Measurements from ENCODE around the gene NEK7. TPM values are rescaled to one million over a fixed set of nuclear protein-coding genes. Genes with fewer than 3 reads are reported as not detected.

The NEK7 gene
- total RNA-seq, 4 donors from 2014 or later = 98.1 to 152 (median 118) TPM

DNA sequence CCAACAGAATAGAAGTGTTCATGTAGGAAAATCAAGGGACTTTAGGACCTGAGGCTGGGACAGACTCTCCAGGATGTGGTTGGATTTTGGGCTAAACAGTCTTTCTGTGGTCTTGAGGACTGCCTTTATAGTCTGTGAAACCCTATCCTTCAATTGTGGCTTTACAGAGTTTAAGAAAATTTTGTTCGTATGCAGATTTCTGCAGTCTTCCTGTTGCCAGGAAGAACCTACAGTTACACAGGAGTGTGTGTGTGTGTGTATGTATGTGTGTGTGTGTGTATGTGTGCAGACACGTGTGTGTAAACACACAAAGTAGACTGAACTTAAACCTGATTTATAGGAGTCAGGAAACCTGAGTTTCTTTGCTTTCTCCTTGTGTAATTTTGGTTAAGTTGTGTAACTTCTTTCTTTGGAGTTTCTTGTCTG lies 22.8 kb downstream of the NEK7 start:
- intact Hi-C loops (cut with DNase I; ENCODE audit: low total_unique reads) = no loop called here
- TF ChIP-seq POLR2A (IDR thresholded peaks at IDR 0.05) = no peak
- TF ChIP-seq, protein P1, sequence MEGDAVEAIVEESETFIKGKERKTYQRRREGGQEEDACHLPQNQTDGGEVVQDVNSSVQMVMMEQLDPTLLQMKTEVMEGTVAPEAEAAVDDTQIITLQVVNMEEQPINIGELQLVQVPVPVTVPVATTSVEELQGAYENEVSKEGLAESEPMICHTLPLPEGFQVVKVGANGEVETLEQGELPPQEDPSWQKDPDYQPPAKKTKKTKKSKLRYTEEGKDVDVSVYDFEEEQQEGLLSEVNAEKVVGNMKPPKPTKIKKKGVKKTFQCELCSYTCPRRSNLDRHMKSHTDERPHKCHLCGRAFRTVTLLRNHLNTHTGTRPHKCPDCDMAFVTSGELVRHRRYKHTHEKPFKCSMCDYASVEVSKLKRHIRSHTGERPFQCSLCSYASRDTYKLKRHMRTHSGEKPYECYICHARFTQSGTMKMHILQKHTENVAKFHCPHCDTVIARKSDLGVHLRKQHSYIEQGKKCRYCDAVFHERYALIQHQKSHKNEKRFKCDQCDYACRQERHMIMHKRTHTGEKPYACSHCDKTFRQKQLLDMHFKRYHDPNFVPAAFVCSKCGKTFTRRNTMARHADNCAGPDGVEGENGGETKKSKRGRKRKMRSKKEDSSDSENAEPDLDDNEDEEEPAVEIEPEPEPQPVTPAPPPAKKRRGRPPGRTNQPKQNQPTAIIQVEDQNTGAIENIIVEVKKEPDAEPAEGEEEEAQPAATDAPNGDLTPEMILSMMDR (IDR thresholded peaks at IDR 0.05 in 4 of 5, conservative IDR thresholded peaks at IDR 0.05 in 1 of 5) = no peak
- Histone ChIP-seq H3K27me3 (no peaks in the 10 kb centered on the region), H3K4me3 (no peak overlapping the region), H3K9me3 (no peaks in the 10 kb centered on the region), H3K36me3 (no peaks in the 10 kb centered on the region), H3K27ac (no peak overlapping the region), H3K4me1 (peaks cover 73 to 76% of the 10 kb centered on the region in 2 donors)
- ATAC-seq (no peak), DNase-seq (no peak)
- in situ Hi-C loops (cut with MboI; ENCODE audit: low sequenced_read_pairs in 4 of 4) = no loop called here

DNA sequence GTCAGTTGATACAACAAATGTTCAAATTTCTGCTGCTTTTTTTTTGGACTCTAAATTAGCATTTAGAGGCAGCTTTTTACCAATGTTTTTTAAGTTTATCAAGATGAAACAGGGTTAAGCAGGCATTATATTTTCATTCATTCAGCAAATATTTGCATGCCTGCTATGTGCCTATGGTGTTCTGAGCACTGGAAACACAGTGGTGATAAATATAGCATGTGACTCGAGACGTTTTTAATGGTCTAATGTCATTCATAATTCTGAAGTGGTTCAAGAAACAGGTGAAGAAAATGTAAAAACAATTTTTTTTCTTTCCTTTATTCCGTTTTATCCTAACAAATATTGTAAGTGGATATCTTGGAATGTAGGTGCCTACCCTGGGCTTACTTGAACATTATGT lies 26.8 kb downstream of the NEK7 start:
- H3K27me3 ChIP-seq = no peaks in the 10 kb centered on the region
- no peak overlapping the region for H3K4me3 ChIP-seq
- peaks cover 70 to 76% of the 10 kb centered on the region in 2 donors for H3K4me1 ChIP-seq
- no peak for DNase-seq
- ATAC-seq = peak in 1 of 2 donors; percentile 53
- intact Hi-C loops (cut with DNase I; ENCODE audit: low total_unique reads) (no loop called here), in situ Hi-C loops (cut with MboI; ENCODE audit: low sequenced_read_pairs in 4 of 4) (no loop called here)
- no peaks in the 10 kb centered on the region for H3K36me3 ChIP-seq
- TF ChIP-seq, protein P1 (IDR thresholded peaks at IDR 0.05 in 4 of 5, conservative IDR thresholded peaks at IDR 0.05 in 1 of 5) = no peak
- TF ChIP-seq POLR2A (IDR thresholded peaks at IDR 0.05) = no peak
- H3K9me3 ChIP-seq = no peaks in the 10 kb centered on the region
- no peak overlapping the region for H3K27ac ChIP-seq

DNA sequence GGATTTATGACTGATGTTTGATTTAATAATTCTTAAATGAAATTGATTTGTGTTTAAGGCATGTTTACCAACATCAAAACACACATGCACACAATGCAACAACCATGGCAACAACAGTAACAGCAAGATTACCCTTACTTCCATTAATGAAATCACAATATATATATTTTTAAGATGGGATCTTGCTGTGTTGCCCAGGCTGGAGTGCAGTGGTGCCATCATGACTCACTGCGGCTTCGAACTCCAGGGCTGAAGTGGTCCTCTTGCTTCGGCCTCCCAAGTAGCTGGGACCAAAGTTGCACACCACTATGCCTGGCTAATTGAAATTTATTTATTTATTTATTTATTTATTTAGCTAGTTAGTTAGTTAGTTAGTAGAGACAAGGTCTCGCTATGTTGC lies 27.7 kb downstream of the NEK7 start:
- Histone ChIP-seq H3K27me3 (no peaks in the 10 kb centered on the region), H3K36me3 (no peaks in the 10 kb centered on the region), H3K9me3 (no peaks in the 10 kb centered on the region), H3K4me3 (no peak overlapping the region), H3K4me1 (peaks cover 68 to 76% of the 10 kb centered on the region in 2 donors), H3K27ac (no peak overlapping the region)
- no peak for ATAC-seq
- DNase-seq = no peak
- TF ChIP-seq, protein P1 (IDR thresholded peaks at IDR 0.05 in 4 of 5, conservative IDR thresholded peaks at IDR 0.05 in 1 of 5) = no peak
- no peak for TF ChIP-seq POLR2A (IDR thresholded peaks at IDR 0.05)
- intact Hi-C loops (cut with DNase I; ENCODE audit: low total_unique reads) = no loop called here
- in situ Hi-C loops (cut with MboI; ENCODE audit: low sequenced_read_pairs in 4 of 4) = no loop called here

DNA sequence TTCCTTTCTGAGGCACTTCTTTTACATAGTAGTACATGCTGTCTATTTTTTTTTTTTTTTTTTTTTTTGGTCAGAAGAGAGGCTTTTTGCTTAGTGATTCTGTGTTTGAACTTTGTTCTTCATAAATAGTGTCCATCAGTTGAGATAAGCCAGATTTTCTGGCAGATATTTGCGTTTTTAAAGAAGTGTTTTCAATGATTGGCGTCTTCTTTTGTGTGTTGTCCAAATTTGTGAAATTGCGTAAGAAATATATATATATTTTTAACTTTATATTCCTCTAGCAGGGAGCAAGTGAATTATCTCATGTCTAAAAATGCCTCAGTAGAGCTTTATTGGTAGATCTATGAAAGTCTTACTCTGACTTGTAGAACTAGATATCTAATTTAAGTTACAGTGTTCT lies 28.3 kb downstream of the NEK7 start:
- ATAC-seq = no peak
- no peaks in the 10 kb centered on the region for H3K27me3 ChIP-seq
- H3K36me3 ChIP-seq = no peaks in the 10 kb centered on the region
- in situ Hi-C loops (cut with MboI; ENCODE audit: low sequenced_read_pairs in 4 of 4) = no loop called here
- no peaks in the 10 kb centered on the region for H3K9me3 ChIP-seq
- no peak for TF ChIP-seq POLR2A (IDR thresholded peaks at IDR 0.05)
- TF ChIP-seq, protein P1 (IDR thresholded peaks at IDR 0.05 in 4 of 5, conservative IDR thresholded peaks at IDR 0.05 in 1 of 5) = no peak
- no peak overlapping the region for H3K27ac ChIP-seq
- intact Hi-C loops (cut with DNase I; ENCODE audit: low total_unique reads) = no loop called here
- no peak overlapping the region for H3K4me3 ChIP-seq
- DNase-seq = no peak
- peaks cover 68 to 75% of the 10 kb centered on the region in 2 donors for H3K4me1 ChIP-seq

DNA sequence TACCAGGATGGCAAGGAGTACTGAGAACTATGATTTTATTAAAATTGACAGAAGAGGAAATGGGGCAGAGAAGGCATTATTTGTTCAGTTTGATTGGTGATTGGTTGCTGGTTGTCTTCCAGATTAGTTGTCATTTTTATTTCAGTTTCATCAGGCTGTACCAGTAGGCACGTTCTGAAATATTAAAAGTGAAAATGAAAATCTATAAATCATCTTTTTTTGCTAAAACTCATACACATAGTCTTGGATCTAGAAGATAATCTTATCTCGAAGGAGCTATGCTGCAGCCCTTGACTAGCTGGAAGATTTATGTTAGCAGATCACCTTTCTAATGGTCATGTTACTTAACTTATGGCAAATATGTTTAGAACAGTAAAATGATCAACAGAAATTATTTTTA lies 29.0 kb downstream of the NEK7 start:
- ATAC-seq = no peak
- no peaks in the 10 kb centered on the region for H3K36me3 ChIP-seq
- no peak overlapping the region for H3K27ac ChIP-seq
- H3K9me3 ChIP-seq = no peaks in the 10 kb centered on the region
- in situ Hi-C loops (cut with MboI; ENCODE audit: low sequenced_read_pairs in 4 of 4) (no loop called here), intact Hi-C loops (cut with DNase I; ENCODE audit: low total_unique reads) (no loop called here)
- TF ChIP-seq POLR2A (IDR thresholded peaks at IDR 0.05) = no peak
- TF ChIP-seq, protein P1 (IDR thresholded peaks at IDR 0.05 in 4 of 5, conservative IDR thresholded peaks at IDR 0.05 in 1 of 5) = no peak
- H3K27me3 ChIP-seq = no peaks in the 10 kb centered on the region
- no peak for DNase-seq
- no peak overlapping the region for H3K4me3 ChIP-seq
- peaks cover 69 to 75% of the 10 kb centered on the region in 2 donors for H3K4me1 ChIP-seq
